Left ventricle myocardium inferior (tissue), 1 donor: ENCODE measurements around the gene PHF21A. TPM values are rescaled to one million over a fixed set of nuclear protein-coding genes. Genes with fewer than 3 reads are reported as not detected.

Experiments
- DNase-seq: peaks from one replicate; pipeline ENCODE4 v3.0.0-alpha.2; 2020
- H3K27ac ChIP-seq: fragments of 200-600 bp; replicated peaks from 2 replicates; pipeline ENCODE4 v1.8.0; 2021
- H3K27me3 ChIP-seq: fragments of 200-600 bp; 2 replicates; pipeline ENCODE4 v1.8.0; 2021; ENCODE audit warnings: low read depth
- H3K36me3 ChIP-seq: fragments of 200-600 bp; 2 replicates; pipeline ENCODE4 v1.8.0; 2021
- H3K4me1 ChIP-seq: fragments of 200-600 bp; 2 replicates; pipeline ENCODE4 v1.8.0; 2021
- H3K4me3 ChIP-seq: fragments of 200-600 bp; 2 replicates; pipeline ENCODE4 v1.8.0; 2021; ENCODE audit warnings: mild to moderate bottlenecking, moderate library complexity
- H3K9me3 ChIP-seq: fragments of 200-600 bp; replicated peaks from 2 replicates; pipeline ENCODE4 v1.8.0; 2021
- intact Hi-C: fragments of 100-400 bp; cut with micrococcal nuclease; formaldehyde crosslinking; loops from one replicate; pipeline ENCODE4 v1.11.0; 2022
- total RNA-seq: library from RNA; stranded (reverse); fragmentation: NEBNext Ultra II Directional; extraction: Animal tissue kit (Norgen Biotek cat#: 25700); gene quantifications from one replicate; pipeline ENCODE4 v1.2.1, GENCODE V29; 2021
- TF ChIP-seq, protein P1 (sequence below): fragments of 200-600 bp; IDR thresholded peaks from 2 replicates; pipeline ENCODE4 v1.8.0; 2021; ENCODE audit warnings: antibody characterized with exemption, mild to moderate bottlenecking, borderline replicate concordance
- donor health status: DM: no; HTN: yes; CAD: no; lungs with severe emphysema.

PHF21A gene
- total RNA-seq, 1 donor from 2014 or later: 36.6 TPM

DNA sequence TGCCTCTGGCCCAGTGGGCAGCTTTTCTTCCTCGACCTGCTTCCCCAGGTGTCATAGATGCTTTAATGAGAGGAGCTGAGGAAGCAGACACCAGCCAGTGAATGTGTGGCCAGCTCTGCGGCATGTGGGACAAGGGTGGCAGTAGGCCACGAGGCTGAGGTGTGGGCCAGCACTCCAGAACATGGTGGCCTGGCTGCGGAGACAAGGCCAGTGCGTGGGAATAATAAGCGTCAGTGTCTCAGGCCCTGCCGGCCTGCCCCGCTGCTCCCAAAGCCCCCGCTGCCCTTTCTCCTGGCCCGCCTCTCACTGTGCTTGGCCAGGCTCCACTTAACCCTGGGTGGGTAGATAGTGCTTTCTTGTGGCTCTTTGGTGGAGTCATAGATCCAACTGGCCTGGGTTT lies 233.7 kb downstream of the PHF21A start:
- peaks cover 10% of the 10 kb centered on the region for H3K4me1 ChIP-seq
- TF ChIP-seq, protein P1, sequence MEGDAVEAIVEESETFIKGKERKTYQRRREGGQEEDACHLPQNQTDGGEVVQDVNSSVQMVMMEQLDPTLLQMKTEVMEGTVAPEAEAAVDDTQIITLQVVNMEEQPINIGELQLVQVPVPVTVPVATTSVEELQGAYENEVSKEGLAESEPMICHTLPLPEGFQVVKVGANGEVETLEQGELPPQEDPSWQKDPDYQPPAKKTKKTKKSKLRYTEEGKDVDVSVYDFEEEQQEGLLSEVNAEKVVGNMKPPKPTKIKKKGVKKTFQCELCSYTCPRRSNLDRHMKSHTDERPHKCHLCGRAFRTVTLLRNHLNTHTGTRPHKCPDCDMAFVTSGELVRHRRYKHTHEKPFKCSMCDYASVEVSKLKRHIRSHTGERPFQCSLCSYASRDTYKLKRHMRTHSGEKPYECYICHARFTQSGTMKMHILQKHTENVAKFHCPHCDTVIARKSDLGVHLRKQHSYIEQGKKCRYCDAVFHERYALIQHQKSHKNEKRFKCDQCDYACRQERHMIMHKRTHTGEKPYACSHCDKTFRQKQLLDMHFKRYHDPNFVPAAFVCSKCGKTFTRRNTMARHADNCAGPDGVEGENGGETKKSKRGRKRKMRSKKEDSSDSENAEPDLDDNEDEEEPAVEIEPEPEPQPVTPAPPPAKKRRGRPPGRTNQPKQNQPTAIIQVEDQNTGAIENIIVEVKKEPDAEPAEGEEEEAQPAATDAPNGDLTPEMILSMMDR: no peak
- no peaks in the 10 kb centered on the region for H3K27me3 ChIP-seq
- peaks cover 2% of the 10 kb centered on the region for H3K36me3 ChIP-seq
- no peak overlapping the region for H3K27ac ChIP-seq
- no peaks in the 10 kb centered on the region for H3K9me3 ChIP-seq
- intact Hi-C loops: no loop called here
- no peak overlapping the region for H3K4me3 ChIP-seq
- no peak for DNase-seq

DNA sequence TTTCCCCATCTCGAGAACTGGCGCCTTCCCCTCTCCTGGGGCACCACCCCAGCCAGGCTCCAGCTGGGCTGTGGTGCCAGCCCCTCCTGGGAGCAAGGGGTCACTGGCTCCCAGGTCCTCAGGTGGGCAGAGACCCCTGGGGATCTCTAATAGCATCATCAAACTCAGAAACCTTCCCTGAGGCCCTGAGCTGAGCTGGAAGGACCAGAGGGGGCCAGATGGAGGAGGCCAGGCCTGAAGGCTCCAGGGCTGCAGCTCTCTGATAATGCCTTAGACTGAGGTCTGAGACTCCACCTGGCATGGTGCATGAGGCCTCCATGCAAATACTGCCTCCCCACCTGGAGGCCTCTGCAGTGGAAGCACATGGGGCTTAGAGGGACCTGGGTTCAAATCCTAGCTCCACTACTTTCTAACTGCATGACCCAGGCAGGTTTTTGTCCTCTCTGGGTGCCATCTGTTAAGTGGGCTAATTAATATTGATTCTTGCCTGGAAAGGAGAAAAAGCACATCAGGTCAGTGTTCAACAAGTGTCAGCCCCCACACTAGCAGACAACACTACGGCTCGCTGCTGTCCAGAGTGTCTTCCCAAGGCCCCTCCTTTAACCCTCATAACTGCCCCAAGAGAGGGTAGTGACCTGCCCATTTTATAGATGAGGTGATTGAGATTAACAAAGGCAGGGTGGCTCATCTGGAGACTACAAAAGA lies 234.3 kb downstream of the PHF21A start:
- intact Hi-C loops: no loop called here
- Histone ChIP-seq H3K27me3 (no peaks in the 10 kb centered on the region), H3K4me3 (no peak overlapping the region), H3K4me1 (peaks cover 6% of the 10 kb centered on the region), H3K27ac (no peak overlapping the region), H3K9me3 (no peaks in the 10 kb centered on the region), H3K36me3 (peaks cover 8% of the 10 kb centered on the region)
- DNase-seq: no peak
- TF ChIP-seq, protein P1: no peak

DNA sequence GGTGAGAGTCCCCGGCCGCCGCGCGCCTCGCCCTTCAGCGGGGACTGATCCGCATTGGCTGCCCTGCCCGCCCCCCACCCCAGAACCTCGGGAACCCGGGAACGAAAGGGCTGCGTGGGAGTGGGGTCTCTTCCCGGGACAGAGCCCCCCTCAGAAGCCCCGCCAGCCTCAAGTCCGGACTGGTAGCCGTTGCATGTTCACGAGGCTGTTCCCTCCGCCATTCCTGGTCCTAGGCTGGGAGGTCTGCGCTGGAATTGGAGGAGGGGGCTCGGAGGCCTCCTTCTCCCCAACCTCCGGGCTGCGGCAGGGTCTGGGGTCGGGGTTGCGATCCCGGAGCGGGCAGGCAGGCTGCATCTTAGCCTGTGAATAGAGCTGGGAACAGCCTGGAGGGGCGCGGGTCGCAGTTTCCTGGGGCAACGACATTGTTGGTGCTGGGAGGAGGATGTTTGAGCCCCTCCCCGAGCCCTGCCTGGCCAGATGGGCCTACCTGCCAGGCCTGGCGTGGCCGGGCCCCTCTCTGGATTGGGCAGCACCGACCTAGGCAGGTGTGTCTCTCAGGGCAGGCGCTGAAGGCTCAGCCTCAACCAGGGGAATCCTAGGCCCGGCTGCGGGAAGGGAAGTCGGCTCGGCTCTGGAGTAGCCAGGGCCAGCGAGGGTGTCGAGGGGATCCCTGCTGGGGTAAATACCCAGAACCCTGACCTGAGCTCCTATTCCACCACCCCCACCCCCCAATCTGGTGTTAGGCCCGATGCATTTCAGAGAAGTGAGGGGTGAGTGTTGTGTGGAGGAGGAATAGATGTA lies 235.1 kb downstream of the PHF21A start:
- no peaks in the 10 kb centered on the region for H3K27me3 ChIP-seq
- no peak overlapping the region for H3K27ac ChIP-seq
- H3K9me3 ChIP-seq: no peaks in the 10 kb centered on the region
- TF ChIP-seq, protein P1: no peak
- H3K4me3 ChIP-seq: peak overlapping the region; percentile 66
- H3K4me1 ChIP-seq: peaks cover 13% of the 10 kb centered on the region
- intact Hi-C loops: no loop called here
- no peak for DNase-seq
- peaks cover 17% of the 10 kb centered on the region for H3K36me3 ChIP-seq

DNA sequence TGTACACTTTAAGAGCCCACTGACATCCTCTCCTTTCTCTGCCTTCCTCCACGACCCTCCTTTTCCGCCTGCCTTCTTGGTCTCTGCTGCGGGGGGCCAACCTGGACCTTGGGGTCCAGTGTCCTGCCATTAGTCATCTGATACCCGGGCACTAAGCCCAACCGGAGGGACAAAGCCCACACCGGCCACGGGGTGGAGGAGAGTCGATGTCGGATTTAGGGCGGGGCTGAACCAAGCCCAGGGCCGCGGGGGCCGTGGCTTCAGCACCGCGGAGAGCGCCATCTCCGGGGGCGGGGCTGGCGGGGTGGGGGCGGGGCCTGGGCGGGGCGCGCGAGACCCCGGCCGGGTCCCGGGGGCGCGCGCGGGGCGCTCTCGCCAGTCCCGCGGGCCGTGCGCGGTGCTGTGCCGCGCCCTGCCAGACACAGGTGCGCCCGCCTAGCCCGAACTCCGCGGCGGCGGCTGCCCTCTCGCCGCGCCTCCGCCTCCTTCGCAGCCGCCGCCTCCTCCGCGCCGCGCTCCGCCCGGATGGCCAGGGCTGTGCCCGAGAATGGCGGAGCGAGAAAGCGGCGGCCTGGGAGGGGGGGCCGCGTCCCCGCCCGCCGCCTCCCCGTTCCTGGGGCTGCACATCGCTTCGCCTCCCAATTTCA lies 235.9 kb downstream of the PHF21A start, which contains the start of gene MAPK8IP1:
Gene MAPK8IP1 (plus strand): TSS at position 378 of the 647 bp plus-strand sequence. CDS start 170 bp downstream, at position 548.
- intact Hi-C loops: no loop called here
- DNase-seq: peak; percentile 48
- TF ChIP-seq, protein P1: no peak

DNA sequence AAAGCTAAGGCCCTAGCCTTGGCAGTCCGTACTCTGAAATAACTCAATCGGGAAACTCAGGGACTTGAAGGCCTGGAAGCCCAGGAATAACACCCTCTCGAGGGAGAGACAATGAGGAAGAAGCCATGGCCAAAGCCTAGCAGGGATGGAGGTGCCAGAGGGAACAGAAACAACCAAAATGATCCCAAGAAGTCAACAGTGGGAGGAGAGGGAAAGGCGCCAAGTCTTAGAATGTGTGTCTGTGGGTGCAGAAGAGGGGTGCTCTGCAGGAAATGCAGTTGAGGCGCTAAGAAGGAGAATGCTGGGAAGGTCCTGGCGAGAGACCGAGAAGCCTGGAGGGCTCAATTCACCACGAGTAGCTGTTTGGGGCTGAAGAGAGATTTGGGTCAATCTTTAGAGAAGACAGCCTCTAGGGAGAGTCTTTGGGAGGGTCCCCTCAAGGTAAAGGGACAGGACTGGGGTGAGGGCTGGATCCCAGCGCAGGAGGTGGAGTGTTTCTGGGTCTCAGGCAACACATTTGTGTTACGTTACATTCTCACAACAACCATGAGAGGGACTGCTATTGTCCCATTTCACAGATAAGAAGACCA lies 236.6 kb downstream of the PHF21A start:
- Histone ChIP-seq H3K36me3 (peaks cover 29% of the 10 kb centered on the region), H3K9me3 (no peaks in the 10 kb centered on the region), H3K27ac (no peak overlapping the region), H3K4me3 (peak overlapping the region; percentile 66), H3K4me1 (peaks cover 26% of the 10 kb centered on the region), H3K27me3 (no peaks in the 10 kb centered on the region)
- TF ChIP-seq, protein P1: no peak
- DNase-seq: no peak
- intact Hi-C loops: no loop called here

More for the DNA sequence above, 235.9 kb downstream of the PHF21A start, which contains the start of gene MAPK8IP1:
- H3K9me3 ChIP-seq: no peaks in the 10 kb centered on the region
- no peak within 1 kb of the TSS for H3K27ac ChIP-seq
- peaks cover 20% of the 10 kb centered on the region for H3K4me1 ChIP-seq
- H3K36me3 ChIP-seq: peaks cover 24% of the 10 kb centered on the region
- peak within 1 kb of the TSS; percentile 66 for H3K4me3 ChIP-seq
- H3K27me3 ChIP-seq: no peaks in the 10 kb centered on the region
